ENCODE measurements around the gene TBC1D2.

The TBC1D2 gene

GRCh38 chr9:98191671-98192502 is 63.6 kb downstream of the TBC1D2 start:
- no peak for TF ChIP-seq EZH2 (IDR thresholded peaks at IDR 0.05; ENCODE audit: borderline replicate concordance, low read depth, low read length, severe bottlenecking)
- TF ChIP-seq CTCF (IDR thresholded peaks at IDR 0.05; ENCODE audit: borderline replicate concordance, extremely low read depth, low read length, poor library complexity, severe bottlenecking): peak; percentile 7
- Histone ChIP-seq H4K20me1 (ENCODE audit: insufficient read depth, low read length) (no peaks in the 10 kb centered on the region), H3K27me3 (ENCODE audit: insufficient read depth, low read length, poor library complexity) (peaks cover 3% of the 10 kb centered on the region), H3K27ac (ENCODE audit: low read length) (no peak overlapping the region; the same call in 1 of the 2 replicates), H3K9ac (ENCODE audit: low read depth, low read length) (peak overlapping the region; percentile 69), H3K4me2 (ENCODE audit: insufficient read depth, low read length) (peak overlapping the region; percentile 91), H3K4me1 (ENCODE audit: insufficient read depth, low read length) (peaks cover 28% of the 10 kb centered on the region), H3K9me3 (ENCODE audit: insufficient read depth, low read length, severe bottlenecking) (no peaks in the 10 kb centered on the region), H3K36me3 (ENCODE audit: insufficient read depth, low read length) (no peaks in the 10 kb centered on the region), H2AFZ (ENCODE audit: low read depth, low read length) (peak overlapping the region; percentile 82), H3K4me3 (ENCODE audit: low read depth in 1 of 2, low read length in 2 of 2) (peak overlapping the region; percentile 26 to 79; a peak in 3 of 4 replicates), H3K79me2 (ENCODE audit: insufficient read depth, low read length) (no peaks in the 10 kb centered on the region)
- DNase-seq (peak; percentile 57), ATAC-seq (ENCODE audit: insufficient read depth, low read depth) (peak; percentile 50)

GRCh38 chr9:98191181-98191608 is 64.3 kb downstream of the TBC1D2 start:
- H3K27ac ChIP-seq (ENCODE audit: low read length): no peak overlapping the region
- TF ChIP-seq CTCF (IDR thresholded peaks at IDR 0.05; ENCODE audit: borderline replicate concordance, extremely low read depth, low read length, poor library complexity, severe bottlenecking) (no peak), EZH2 (IDR thresholded peaks at IDR 0.05; ENCODE audit: borderline replicate concordance, low read depth, low read length, severe bottlenecking) (no peak)
- no peak for ATAC-seq (ENCODE audit: insufficient read depth, low read depth)
- H3K79me2 ChIP-seq (ENCODE audit: insufficient read depth, low read length): no peaks in the 10 kb centered on the region
- H3K4me2 ChIP-seq (ENCODE audit: insufficient read depth, low read length): peak overlapping the region; percentile 91
- H3K4me1 ChIP-seq (ENCODE audit: insufficient read depth, low read length): peaks cover 28% of the 10 kb centered on the region
- H4K20me1 ChIP-seq (ENCODE audit: insufficient read depth, low read length): no peaks in the 10 kb centered on the region
- no peak for DNase-seq
- H3K27me3 ChIP-seq (ENCODE audit: insufficient read depth, low read length, poor library complexity): peaks cover 3% of the 10 kb centered on the region
- peak overlapping the region; percentile 69; the same call in 1 of the 2 replicates for H3K9ac ChIP-seq (ENCODE audit: low read depth, low read length)
- peak overlapping the region in 1 of 2 experiments; percentile 79; a peak in 1 of 4 replicates for H3K4me3 ChIP-seq (ENCODE audit: low read depth in 1 of 2, low read length in 2 of 2)
- no peaks in the 10 kb centered on the region for H3K36me3 ChIP-seq (ENCODE audit: insufficient read depth, low read length)
- no peak overlapping the region for H2AFZ ChIP-seq (ENCODE audit: low read depth, low read length)
- H3K9me3 ChIP-seq (ENCODE audit: insufficient read depth, low read length, severe bottlenecking): no peaks in the 10 kb centered on the region

- Histone ChIP-seq H3K27me3 (ENCODE audit: insufficient read depth, low read length, poor library complexity) (peaks cover 3% of the 10 kb centered on the region), H4K20me1 (ENCODE audit: insufficient read depth, low read length) (no peaks in the 10 kb centered on the region), H3K9me3 (ENCODE audit: insufficient read depth, low read length, severe bottlenecking) (no peaks in the 10 kb centered on the region), H3K4me3 (ENCODE audit: low read depth in 1 of 2, low read length in 2 of 2) (no peak overlapping the region), H2AFZ (ENCODE audit: low read depth, low read length) (no peak overlapping the region), H3K27ac (ENCODE audit: low read length) (no peak overlapping the region), H3K4me2 (ENCODE audit: insufficient read depth, low read length) (0 out of 2 replicates have a peak overlapping the region, but pooled peaks have one; percentile 91), H3K9ac (ENCODE audit: low read depth, low read length) (no peak overlapping the region), H3K4me1 (ENCODE audit: insufficient read depth, low read length) (peaks cover 28% of the 10 kb centered on the region), H3K36me3 (ENCODE audit: insufficient read depth, low read length) (no peaks in the 10 kb centered on the region), H3K79me2 (ENCODE audit: insufficient read depth, low read length) (no peaks in the 10 kb centered on the region)
- TF ChIP-seq CTCF (IDR thresholded peaks at IDR 0.05; ENCODE audit: borderline replicate concordance, extremely low read depth, low read length, poor library complexity, severe bottlenecking): no peak
- no peak for TF ChIP-seq EZH2 (IDR thresholded peaks at IDR 0.05; ENCODE audit: borderline replicate concordance, low read depth, low read length, severe bottlenecking)
- no peak for ATAC-seq (ENCODE audit: insufficient read depth, low read depth)
- DNase-seq: no peak
Measured at GRCh38 chr9:98190757-98191105, 64.7 kb downstream of the TBC1D2 start.
